Measurements from ENCODE around the gene YJEFN3. TPM values are rescaled to one million over a fixed set of nuclear protein-coding genes. Genes with fewer than 3 reads are reported as not detected.

Gene YJEFN3
- total RNA-seq, 1 experiment from 2014 or later: 25.3 TPM

DNA sequence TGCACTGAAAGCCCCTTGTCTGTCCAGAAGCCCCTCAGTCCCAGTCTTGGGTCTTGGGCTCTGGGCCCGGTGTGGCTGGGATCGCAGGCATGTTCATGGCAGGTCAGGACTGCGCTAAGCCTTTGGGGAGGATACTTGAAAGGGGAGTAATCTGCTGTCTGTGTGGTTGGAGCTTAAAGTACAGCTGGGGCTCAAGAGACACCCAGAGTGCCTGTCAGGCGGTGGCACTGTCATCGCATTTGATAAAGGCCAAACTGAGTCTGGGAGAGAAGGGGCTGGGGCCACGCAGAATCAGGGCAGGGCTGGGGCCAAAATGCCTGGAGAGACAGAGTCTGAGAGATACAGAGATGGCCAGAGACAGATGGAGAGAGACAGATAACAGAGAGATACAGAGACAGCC is 5.1 kb downstream of the YJEFN3 start (continued):
- no peak for TF ChIP-seq ZFX (IDR thresholded peaks at IDR 0.05)

GRCh38 chr19:19534556-19535265 is 6.0 kb downstream of the YJEFN3 start:
- peaks cover 3 to 13% of the 10 kb centered on the region in 2 experiments; a peak in 2 of 4 replicates for H3K4me1 ChIP-seq (ENCODE audit: control insufficient read depth in 1 of 2, insufficient read depth in 2 of 2, low read length in 2 of 2)
- no peak overlapping the region for H3K4me2 ChIP-seq (ENCODE audit: low read length)
- H3K27me3 ChIP-seq (ENCODE audit: insufficient read depth, low read length): no peaks in the 10 kb centered on the region
- H3K4me3 ChIP-seq (replicated peaks in 1 of 2; ENCODE audit: low read depth in 1 of 2, low read length in 2 of 2): no peak overlapping the region
- H3K9me2 ChIP-seq (ENCODE audit: insufficient read depth): no peaks in the 10 kb centered on the region
- H2AFZ ChIP-seq (ENCODE audit: low read depth, low read length, poor library complexity, severe bottlenecking): no peak overlapping the region
- TF ChIP-seq RAD21 (IDR thresholded peaks at IDR 0.05; ENCODE audit: low read depth) (no peak), ZFX (IDR thresholded peaks at IDR 0.05) (no peak)
- RAD21 ChIA-PET (ENCODE audit: low non-redundant PET in 1 of 2, low total read pairs in 2 of 2, uncharacterized antibody in 2 of 2, unreplicated experiment in 2 of 2): no interaction called here
- intact Hi-C loops (cut with micrococcal nuclease): no loop called here
- no peak for ATAC-seq
- CTCF ChIA-PET: no interaction called here
- H3K9me3 ChIP-seq (ENCODE audit: control insufficient read depth in 1 of 2, insufficient read depth in 1 of 2, low read depth in 1 of 2, low read length in 2 of 2): no peaks in the 10 kb centered on the region
- no TSS peak for BruUV-seq (replicated peaks)
- no peak overlapping the region for H3K27ac ChIP-seq (ENCODE audit: low read depth, low read length)
- POLR2A ChIA-PET: interaction anchor here (0.5 kb wide), 1 partner anchor 1682 kb away, joined by 3 read pairs; no protein-coding TSS in a partner anchor
- no peaks in the 10 kb centered on the region for H3K79me2 ChIP-seq (ENCODE audit: insufficient read depth, low read length)
- no peak overlapping the region for H3K9ac ChIP-seq (ENCODE audit: low read length)
- no peak for DNase-seq (ENCODE audit: low read depth, low spot score)
- H4K20me1 ChIP-seq (ENCODE audit: insufficient read depth): no peaks in the 10 kb centered on the region
- H3K36me3 ChIP-seq (ENCODE audit: control insufficient read depth in 1 of 2, insufficient read depth in 2 of 2, low read length in 2 of 2): no peaks in the 10 kb centered on the region

DNA sequence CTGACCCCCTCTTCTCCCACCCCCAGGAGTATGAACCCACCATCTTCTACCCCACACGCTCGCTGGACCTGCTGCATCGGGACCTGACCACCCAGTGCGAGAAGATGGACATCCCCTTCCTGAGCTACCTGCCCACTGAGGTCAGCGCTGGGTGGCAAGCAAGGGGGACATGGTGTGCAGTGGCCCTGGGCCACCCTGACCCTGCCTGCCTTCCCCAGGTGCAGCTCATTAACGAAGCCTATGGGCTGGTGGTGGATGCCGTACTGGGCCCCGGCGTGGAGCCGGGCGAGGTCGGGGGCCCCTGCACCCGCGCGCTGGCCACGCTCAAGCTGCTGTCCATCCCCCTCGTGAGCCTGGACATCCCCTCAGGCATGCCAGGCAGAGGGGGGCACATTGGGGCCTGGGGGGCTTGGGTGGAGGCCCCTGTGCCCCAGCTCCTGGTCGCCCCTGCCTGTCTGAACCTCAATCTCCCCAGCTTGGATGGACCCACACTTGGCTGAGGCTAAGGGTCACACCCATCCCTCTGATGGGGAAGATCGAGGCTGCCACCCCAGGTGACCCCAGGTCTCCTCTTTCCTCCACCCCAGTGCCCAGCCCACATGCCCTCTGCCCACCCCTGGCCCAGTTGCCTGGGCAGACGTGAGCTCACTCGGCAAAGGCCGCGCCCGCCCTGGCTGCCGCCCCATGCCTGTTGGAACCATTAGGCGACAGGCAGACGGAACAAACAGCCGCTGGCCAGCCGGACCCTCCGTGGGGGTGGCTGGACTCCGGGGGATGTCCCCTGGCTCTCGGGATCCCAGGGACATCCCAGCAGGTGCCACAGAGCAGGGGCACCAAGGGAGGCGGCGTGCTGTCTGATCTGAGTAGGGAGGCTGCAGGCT is 6.8 kb downstream of the YJEFN3 start:
- no peak overlapping the region for H3K4me2 ChIP-seq (ENCODE audit: low read length)
- CTCF ChIA-PET: no interaction called here
- H2AFZ ChIP-seq (ENCODE audit: low read depth, low read length, poor library complexity, severe bottlenecking): no peak overlapping the region
- POLR2A ChIA-PET: interaction anchor here (0.5 kb wide), 1 partner anchor 1682 kb away, joined by 3 read pairs; no protein-coding TSS in a partner anchor
- BruUV-seq (replicated peaks): no TSS peak
- no peaks in the 10 kb centered on the region for H3K79me2 ChIP-seq (ENCODE audit: insufficient read depth, low read length)
- no peaks in the 10 kb centered on the region for H3K9me2 ChIP-seq (ENCODE audit: insufficient read depth)
- no peaks in the 10 kb centered on the region for H4K20me1 ChIP-seq (ENCODE audit: insufficient read depth)
- no peak overlapping the region for H3K4me3 ChIP-seq (replicated peaks in 1 of 2; ENCODE audit: low read depth in 1 of 2, low read length in 2 of 2)
- intact Hi-C loops (cut with micrococcal nuclease): no loop called here
- H3K36me3 ChIP-seq (ENCODE audit: control insufficient read depth in 1 of 2, insufficient read depth in 2 of 2, low read length in 2 of 2): no peaks in the 10 kb centered on the region
- no peaks in the 10 kb centered on the region for H3K27me3 ChIP-seq (ENCODE audit: insufficient read depth, low read length)
- ATAC-seq: no peak
- DNase-seq (ENCODE audit: low read depth, low spot score): no peak
- peaks cover 4 to 20% of the 10 kb centered on the region in 2 experiments; a peak in 3 of 4 replicates for H3K4me1 ChIP-seq (ENCODE audit: control insufficient read depth in 1 of 2, insufficient read depth in 2 of 2, low read length in 2 of 2)
- H3K9ac ChIP-seq (ENCODE audit: low read length): no peak overlapping the region
- H3K27ac ChIP-seq (ENCODE audit: low read depth, low read length): no peak overlapping the region
- no peaks in the 10 kb centered on the region for H3K9me3 ChIP-seq (ENCODE audit: control insufficient read depth in 1 of 2, insufficient read depth in 1 of 2, low read depth in 1 of 2, low read length in 2 of 2)
- RAD21 ChIA-PET (ENCODE audit: low non-redundant PET in 1 of 2, low total read pairs in 2 of 2, uncharacterized antibody in 2 of 2, unreplicated experiment in 2 of 2): no interaction called here
- TF ChIP-seq SP1 (IDR thresholded peaks at IDR 0.05; ENCODE audit: low read depth): no peak
- no peak for TF ChIP-seq CTCF (IDR thresholded peaks at IDR 0.05 in 2 of 3, conservative IDR thresholded peaks at IDR 0.05 in 1 of 3; ENCODE audit: borderline replicate concordance in 1 of 3, insufficient read depth in 1 of 3, low read depth in 2 of 3, low read length in 2 of 3)
- TF ChIP-seq TCF7L2 (IDR thresholded peaks at IDR 0.05; ENCODE audit: borderline replicate concordance, extremely low read depth, insufficient read depth, insufficient read length): no peak
- no peak for TF ChIP-seq JUND (IDR thresholded peaks at IDR 0.05)
- no peak for TF ChIP-seq ZFX (IDR thresholded peaks at IDR 0.05)
- no peak for TF ChIP-seq POLR2A (IDR thresholded peaks at IDR 0.05; ENCODE audit: borderline replicate concordance, extremely low read depth, insufficient read depth, insufficient read length)
- no peak for TF ChIP-seq MAX (IDR thresholded peaks at IDR 0.05)
- TF ChIP-seq ZNF274 (IDR thresholded peaks at IDR 0.05; ENCODE audit: low read depth, low read length): no peak
- TF ChIP-seq FOSL1 (IDR thresholded peaks at IDR 0.05; ENCODE audit: low read depth): no peak
- TF ChIP-seq EZH2 (IDR thresholded peaks at IDR 0.05): no peak
- TF ChIP-seq RAD21 (IDR thresholded peaks at IDR 0.05; ENCODE audit: low read depth): no peak
